GM12878 (cell line): ENCODE data around the gene SURF2. TPM values are rescaled to one million over a fixed set of nuclear protein-coding genes. Genes with fewer than 3 reads are reported as not detected.

Source experiments
- ATAC-seq: fragments of 200-7000 bp; cut with Tn5 transposase; 3 replicates; pipeline ENCODE4 v1.9.1; 2020; ENCODE audit warnings: mild to moderate bottlenecking, moderate library complexity
- BruUV-seq: library from RNA; stranded (reverse); fragments of 400-500 nt; replicated peaks from 2 replicates; lab custom pipeline; 2021; lab: Mats Ljungman, UMichigan
- CTCF ChIA-PET: fragments of 300-600 bp; sonication (Branson Sonifier 250); formaldehyde crosslinking; extraction: SDS; loops from one replicate; lab custom pipeline; 2021; ENCODE audit warnings: inconsistent platforms; lab: Yijun Ruan, JAX
- POLR2A ChIA-PET: fragments of 350-600 bp; formaldehyde crosslinking; extraction: SDS; loops from one replicate; lab custom pipeline; 2021; ENCODE audit warnings: inconsistent platforms; lab: Charles Lee
- RAD21 ChIA-PET: fragments of 300-600 bp; sonication (Branson Sonifier 250); formaldehyde crosslinking; loops from one replicate; lab custom pipeline; 2023; ENCODE audit warnings: antibody characterized with exemption; ENCODE audit not compliant: unreplicated experiment; lab: Charles Lee
- SMC1A ChIA-PET: fragments of 300-600 bp; sonication (Branson Sonifier 250); formaldehyde crosslinking; loops from one replicate; lab custom pipeline; 2023; ENCODE audit not compliant: unreplicated experiment, uncharacterized antibody; lab: Charles Lee
- DNase-seq: peaks from one replicate; pipeline ENCODE4 v3.0.0-alpha.2; 2011; ENCODE audit warnings: low read depth, low spot score
- FAIRE-seq: peaks from 3 replicates; lab custom pipeline; 2011; peaks lifted over from hg19 to GRCh38; lab: Jason Lieb, UNC
- H2AFZ ChIP-seq: 2 replicates; pipeline ENCODE4 v1.6.0; 2011; ENCODE audit warnings: low read depth, low read length, control low read depth; ENCODE audit not compliant: control insufficient read depth
- H3K27ac ChIP-seq: 2 replicates; pipeline ENCODE4 v1.5.1; 2011; ENCODE audit warnings: control low read depth; ENCODE audit not compliant: control insufficient read depth, insufficient read depth
- H3K27me3 ChIP-seq, 2 experiments: replicated peaks in 1 of 2; 2 replicates each; pipeline versions ENCODE4 v1.6.0 to v1.6.1; 2011; ENCODE audit warnings: low read length in 1 of 2; ENCODE audit not compliant: control insufficient read depth in 2 of 2, insufficient read depth in 2 of 2
- H3K36me3 ChIP-seq, 2 experiments: 2 replicates each; pipeline ENCODE4 v1.5.1; 2011; ENCODE audit warnings: low read length in 1 of 2; ENCODE audit not compliant: control insufficient read depth in 2 of 2, insufficient read depth in 2 of 2
- H3K4me1 ChIP-seq: 2 replicates; pipeline ENCODE4 v1.6.1; 2011; ENCODE audit warnings: mild to moderate bottlenecking, low read length, moderate library complexity, mixed read lengths; ENCODE audit not compliant: control insufficient read depth, insufficient read depth
- H3K4me2 ChIP-seq: 2 replicates; pipeline ENCODE4 v1.6.0; 2011; ENCODE audit warnings: control low read depth; ENCODE audit not compliant: control insufficient read depth, insufficient read depth
- H3K4me3 ChIP-seq: fragments of 200-600 bp; sonication (generic); 2 replicates; pipeline ENCODE4 v1.5.1; 2016
- H3K79me2 ChIP-seq: 2 replicates; pipeline ENCODE4 v1.6.0; 2011; ENCODE audit warnings: low read length; ENCODE audit not compliant: control insufficient read depth, insufficient read depth
- H3K9ac ChIP-seq: 2 replicates; pipeline ENCODE4 v1.8.0; 2011; ENCODE audit warnings: low read length, control low read depth, mixed read lengths; ENCODE audit not compliant: control insufficient read depth, insufficient read depth
- H3K9me3 ChIP-seq: replicated peaks from 3 replicates; pipeline ENCODE4 v1.5.1; 2011; ENCODE audit warnings: mild to moderate bottlenecking, low read length; ENCODE audit not compliant: control insufficient read depth, insufficient read depth
- H4K20me1 ChIP-seq: 2 replicates; pipeline ENCODE4 v1.6.0; 2011; ENCODE audit not compliant: control insufficient read depth, insufficient read depth
- ASH2L ChIP-seq: fragments of 300-600, 200-600 bp; sonication (generic); IDR thresholded peaks from 2 replicates; pipeline ENCODE4 v1.6.1; 2017; ENCODE audit warnings: low read depth, mild to moderate bottlenecking, borderline replicate concordance
- FOXM1 ChIP-seq: IDR thresholded peaks from 2 replicates; pipeline ENCODE4 v1.6.1; 2012; ENCODE audit warnings: low read depth, mild to moderate bottlenecking, inconsistent platforms, low read length, moderate library complexity
- PKNOX1 ChIP-seq: fragments of 450-650 bp; IDR thresholded peaks from 2 replicates; pipeline ENCODE4 v1.6.1; 2016; ENCODE audit warnings: mild to moderate bottlenecking
- POLR2A ChIP-seq: IDR thresholded peaks from 2 replicates; pipeline ENCODE4 v1.6.1; 2011; ENCODE audit warnings: low read depth, mild to moderate bottlenecking, low read length
- RAD51 ChIP-seq: fragments of 450-650 bp; IDR thresholded peaks from 2 replicates; pipeline ENCODE4 v1.6.1; 2016; ENCODE audit warnings: moderate library complexity, mild to moderate bottlenecking, inconsistent platforms
- SIX5 ChIP-seq: IDR thresholded peaks from 2 replicates; pipeline ENCODE4 v1.6.1; 2011; ENCODE audit warnings: mild to moderate bottlenecking, low read depth, low read length, moderate library complexity; ENCODE audit not compliant: severe bottlenecking
- TBL1XR1 ChIP-seq: IDR thresholded peaks from 2 replicates; pipeline ENCODE4 v1.6.1; 2012; ENCODE audit warnings: low read depth, low read length, improper control_type of control experiment
- ZBED1 ChIP-seq: IDR thresholded peaks from 2 replicates; pipeline ENCODE4 v1.6.1; 2016; ENCODE audit warnings: borderline replicate concordance
- ZNF687 ChIP-seq: fragments of 450-650 bp; IDR thresholded peaks from 2 replicates; pipeline ENCODE4 v1.6.1; 2017; ENCODE audit warnings: mild to moderate bottlenecking, moderate library complexity
- WGBS: methylation state at CpG from one replicate; pipeline ENCODE4 v1.1.6; 2016; ENCODE audit warnings: low lambda C conversion rate; ENCODE audit not compliant: insufficient replicate concordance, insufficient coverage; ENCODE audit errors: missing lambda C conversion rate; 5-methylcytosine and 5-hydroxymethylcytosine counted together
- in situ Hi-C: fragments of 300-500 bp; cut with MboI; formaldehyde crosslinking; loops from 9 replicates; pipeline ENCODE4 v1.14.3; 2018; ENCODE audit warnings: mixed read lengths
- intact Hi-C: fragments of 100-400 bp; cut with micrococcal nuclease; formaldehyde crosslinking; loops from one replicate; pipeline ENCODE4 v1.14.2; 2022; ENCODE audit not compliant: unreplicated experiment
- polyA plus RNA-seq, 11 experiments: library from polyadenylated mRNA; depleted of rRNA in 4 of 11; unstranded in 6 of 11; stranded (reverse) in 5 of 11; fragments of >200 nt; fragmentation: Nextera tagmentation in 4 of 11; fragmentation: Illumina TruSeq in 1 of 11; extraction: Ambion mirVana in 4 of 11; extraction: Trizol in 1 of 11; gene quantifications; 1 replicate in 1 of 11; 2 replicates in 10 of 11; pipeline versions ENCODE4 v1.2.1 to v1.2.3, GENCODE V29; 2011 to 2016; ENCODE audit warnings: inconsistent platforms in 2 of 11, missing spikeins in 2 of 11, low read depth in 1 of 11
- total RNA-seq, 4 experiments: library from RNA; depleted of rRNA in 3 of 4; stranded (reverse); fragments of >200 nt in 3 of 4; fragmentation: Illumina TruSeq in 1 of 4; extraction: Trizol in 1 of 4; gene quantifications; 2 replicates each; pipeline versions ENCODE4 v1.2.1 to v1.2.3, GENCODE V29; 2013 to 2021
- TF ChIP-seq, protein P1 (sequence below): IDR thresholded peaks from 2 replicates; pipeline ENCODE4 v1.6.1; 2011; ENCODE audit warnings: borderline replicate concordance, low read depth, mild to moderate bottlenecking, moderate library complexity, low read length; ENCODE audit not compliant: insufficient read depth, poor library complexity, severe bottlenecking
- TF ChIP-seq, protein P2 (sequence below): fragments of 450-650 bp; IDR thresholded peaks from 2 replicates; pipeline ENCODE4 v1.6.1; 2017; ENCODE audit warnings: borderline replicate concordance
- TF ChIP-seq, protein P3 (sequence below): IDR thresholded peaks from 2 replicates; pipeline ENCODE4 v1.6.1; 2011; ENCODE audit warnings: borderline replicate concordance, low read depth, mild to moderate bottlenecking, moderate library complexity, mixed read lengths, low read length; ENCODE audit not compliant: insufficient read depth; ENCODE audit errors: extremely low read length

The SURF2 gene
- total and polyA plus RNA-seq, 10 of the 15 experiments (the other 5 are each of a cell fraction or from before 2014, with no cell fraction given) = 4.0 to 41.7 (median 20.8) TPM

DNA sequence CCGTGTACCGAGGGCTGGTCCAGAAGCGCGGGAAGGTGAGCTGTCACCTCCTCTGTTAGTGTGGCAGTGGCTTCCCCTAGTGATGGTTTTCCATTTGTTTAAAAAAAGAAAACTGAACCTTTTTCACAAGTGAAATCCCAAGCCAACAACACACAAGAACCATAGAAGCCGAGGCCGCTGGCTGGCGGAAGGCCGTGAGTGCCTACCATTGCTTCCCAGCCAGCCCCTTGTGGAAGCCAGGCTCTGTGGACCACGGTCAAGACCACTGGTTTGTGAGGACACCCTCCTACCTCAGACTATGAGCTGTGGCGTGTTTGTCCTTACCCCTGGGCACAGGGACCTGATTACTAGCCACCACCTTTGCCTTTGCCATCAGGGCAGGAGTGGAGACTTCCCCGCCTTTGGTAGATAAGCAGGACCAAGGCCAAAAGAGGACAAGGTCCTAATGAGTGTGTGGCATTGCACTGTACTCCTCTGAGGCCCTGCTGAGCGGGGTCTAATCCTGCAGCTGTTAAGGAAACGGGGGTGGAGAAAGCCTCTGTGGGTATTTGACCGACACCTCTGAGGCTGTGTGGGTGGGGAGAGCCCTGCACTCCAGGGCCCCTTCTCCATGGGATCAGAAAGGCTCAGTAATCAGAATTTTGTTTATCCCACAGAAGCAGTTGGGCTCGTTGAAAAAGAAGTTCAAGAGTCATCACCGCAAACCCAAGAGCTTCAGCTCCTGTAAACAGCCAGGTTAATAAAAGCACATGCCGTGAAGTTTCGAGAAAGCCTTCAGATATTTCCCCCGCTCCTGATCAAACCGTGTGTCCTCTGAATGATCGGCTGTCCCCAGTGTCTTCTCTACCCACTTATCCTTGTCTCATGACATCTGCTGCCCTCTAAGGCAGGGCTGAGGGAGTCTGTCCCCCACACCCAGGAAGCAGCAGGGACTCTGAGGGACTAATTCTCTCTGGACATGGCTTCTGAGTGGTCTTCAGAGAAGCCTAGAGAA lies 4.3 kb downstream of the SURF2 start:
- Histone ChIP-seq H3K27ac (no peak overlapping the region), H2AFZ (no peak overlapping the region), H3K9me3 (no peaks in the 10 kb centered on the region), H3K36me3 (peaks cover 28 to 39% of the 10 kb centered on the region in 2 experiments), H3K79me2 (peaks cover 16% of the 10 kb centered on the region), H3K4me1 (no peaks in the 10 kb centered on the region; the same call in none of the 2 replicates), H3K4me3 (no peak overlapping the region), H3K4me2 (no peak overlapping the region), H4K20me1 (peaks cover 1% of the 10 kb centered on the region; the same call in 1 of the 2 replicates), H3K9ac (no peak overlapping the region), H3K27me3 (no peaks in the 10 kb centered on the region)
- FAIRE-seq = no peak
- in situ Hi-C loops (no loop called here), intact Hi-C loops (no loop called here)
- RAD21 ChIA-PET = no interaction called here
- no TSS peak for BruUV-seq
- CTCF ChIA-PET = no interaction called here
- DNase-seq = no peak
- POLR2A ChIA-PET = interaction anchor here (0.9 kb wide), 1 partner anchor 14 kb away, joined by 5 read pairs; no protein-coding TSS in a partner anchor
- 74% methylated on average over 21 of the region's 21 CpGs for WGBS
- SMC1A ChIA-PET = no interaction called here
- ATAC-seq = no peak
- TF ChIP-seq PKNOX1 = peak; percentile 63; the same call in 1 of the 2 replicates
- peak; percentile 64 for TF ChIP-seq POLR2A
- TF ChIP-seq, protein P1, sequence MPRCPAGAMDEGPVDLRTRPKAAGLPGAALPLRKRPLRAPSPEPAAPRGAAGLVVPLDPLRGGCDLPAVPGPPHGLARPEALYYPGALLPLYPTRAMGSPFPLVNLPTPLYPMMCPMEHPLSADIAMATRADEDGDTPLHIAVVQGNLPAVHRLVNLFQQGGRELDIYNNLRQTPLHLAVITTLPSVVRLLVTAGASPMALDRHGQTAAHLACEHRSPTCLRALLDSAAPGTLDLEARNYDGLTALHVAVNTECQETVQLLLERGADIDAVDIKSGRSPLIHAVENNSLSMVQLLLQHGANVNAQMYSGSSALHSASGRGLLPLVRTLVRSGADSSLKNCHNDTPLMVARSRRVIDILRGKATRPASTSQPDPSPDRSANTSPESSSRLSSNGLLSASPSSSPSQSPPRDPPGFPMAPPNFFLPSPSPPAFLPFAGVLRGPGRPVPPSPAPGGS = no peak
- no peak for TF ChIP-seq RAD51
- no peak for TF ChIP-seq ZNF687
- no peak for TF ChIP-seq ASH2L
- no peak for TF ChIP-seq SIX5
- TF ChIP-seq, protein P2, sequence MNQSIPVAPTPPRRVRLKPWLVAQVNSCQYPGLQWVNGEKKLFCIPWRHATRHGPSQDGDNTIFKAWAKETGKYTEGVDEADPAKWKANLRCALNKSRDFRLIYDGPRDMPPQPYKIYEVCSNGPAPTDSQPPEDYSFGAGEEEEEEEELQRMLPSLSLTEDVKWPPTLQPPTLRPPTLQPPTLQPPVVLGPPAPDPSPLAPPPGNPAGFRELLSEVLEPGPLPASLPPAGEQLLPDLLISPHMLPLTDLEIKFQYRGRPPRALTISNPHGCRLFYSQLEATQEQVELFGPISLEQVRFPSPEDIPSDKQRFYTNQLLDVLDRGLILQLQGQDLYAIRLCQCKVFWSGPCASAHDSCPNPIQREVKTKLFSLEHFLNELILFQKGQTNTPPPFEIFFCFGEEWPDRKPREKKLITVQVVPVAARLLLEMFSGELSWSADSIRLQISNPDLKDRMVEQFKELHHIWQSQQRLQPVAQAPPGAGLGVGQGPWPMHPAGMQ = no peak
- 0 out of 2 replicates have a peak, but pooled peaks have one; percentile 26 for TF ChIP-seq ZBED1
- TF ChIP-seq TBL1XR1 = no peak
- no peak for TF ChIP-seq FOXM1
- TF ChIP-seq, protein P3, sequence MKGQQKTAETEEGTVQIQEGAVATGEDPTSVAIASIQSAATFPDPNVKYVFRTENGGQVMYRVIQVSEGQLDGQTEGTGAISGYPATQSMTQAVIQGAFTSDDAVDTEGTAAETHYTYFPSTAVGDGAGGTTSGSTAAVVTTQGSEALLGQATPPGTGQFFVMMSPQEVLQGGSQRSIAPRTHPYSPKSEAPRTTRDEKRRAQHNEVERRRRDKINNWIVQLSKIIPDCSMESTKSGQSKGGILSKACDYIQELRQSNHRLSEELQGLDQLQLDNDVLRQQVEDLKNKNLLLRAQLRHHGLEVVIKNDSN = no peak
